Right ventricle myocardium superior (tissue), 1 donor: ENCODE results near the gene MATN1. TPM values are rescaled to one million over a fixed set of nuclear protein-coding genes. Genes with fewer than 3 reads are reported as not detected.

Source experiments
- ATAC-seq: fragments of 200-7000 bp; cut with Tn5 transposase; one replicate; pipeline ENCODE4 v1.9.1; 2020; ENCODE audit warnings: mild to moderate bottlenecking; ENCODE audit not compliant: poor library complexity
- DNase-seq: peaks from one replicate; pipeline ENCODE4 v3.0.0-alpha.2; 2020
- intact Hi-C: fragments of 100-400 bp; cut with DNase I; formaldehyde crosslinking; loops from one replicate; pipeline ENCODE4 v1.11.2; 2022
- total RNA-seq: library from RNA; stranded (reverse); fragmentation: NEBNext Ultra II Directional; extraction: Animal tissue kit (Norgen Biotek cat#: 25700); gene quantifications from one replicate; pipeline ENCODE4 v1.2.1, GENCODE V29; 2021
- donor health status: DM: no; HTN: yes; CAD: no; lungs with severe emphysema.

Gene MATN1
- total RNA-seq, 1 donor from 2014 or later = not detected

DNA sequence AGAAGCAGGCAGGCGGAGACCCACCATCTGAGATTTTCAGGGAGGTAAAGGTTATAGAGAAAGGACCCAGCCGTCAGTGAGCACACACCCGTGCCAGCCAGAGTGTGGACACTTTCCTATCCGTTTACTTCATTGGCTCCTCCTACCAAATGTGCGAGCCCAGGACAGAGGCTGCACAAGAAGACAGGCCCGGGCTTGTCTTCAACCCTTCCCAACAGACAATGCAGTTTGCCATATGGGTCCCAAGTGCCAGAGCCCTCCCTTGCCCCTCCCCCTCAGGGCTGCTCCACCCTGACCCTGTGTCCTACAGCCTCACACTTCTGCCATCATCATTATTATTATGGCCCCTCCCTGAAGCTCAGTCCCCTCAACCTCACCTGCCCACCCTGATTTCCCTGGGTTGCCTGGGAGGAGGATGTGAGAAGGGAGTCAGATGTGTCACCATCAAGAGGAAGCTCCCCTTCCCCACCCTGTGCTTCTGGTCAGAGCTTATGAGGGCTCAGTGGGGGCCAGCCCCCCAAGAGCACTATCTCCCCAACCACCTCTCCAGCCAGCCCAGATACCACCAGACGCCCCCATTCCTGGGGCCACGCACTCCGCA, 24.8 kb upstream of the MATN1 start:
- DNase-seq (no peak), ATAC-seq (no peak)
- intact Hi-C loops = no loop called here

DNA sequence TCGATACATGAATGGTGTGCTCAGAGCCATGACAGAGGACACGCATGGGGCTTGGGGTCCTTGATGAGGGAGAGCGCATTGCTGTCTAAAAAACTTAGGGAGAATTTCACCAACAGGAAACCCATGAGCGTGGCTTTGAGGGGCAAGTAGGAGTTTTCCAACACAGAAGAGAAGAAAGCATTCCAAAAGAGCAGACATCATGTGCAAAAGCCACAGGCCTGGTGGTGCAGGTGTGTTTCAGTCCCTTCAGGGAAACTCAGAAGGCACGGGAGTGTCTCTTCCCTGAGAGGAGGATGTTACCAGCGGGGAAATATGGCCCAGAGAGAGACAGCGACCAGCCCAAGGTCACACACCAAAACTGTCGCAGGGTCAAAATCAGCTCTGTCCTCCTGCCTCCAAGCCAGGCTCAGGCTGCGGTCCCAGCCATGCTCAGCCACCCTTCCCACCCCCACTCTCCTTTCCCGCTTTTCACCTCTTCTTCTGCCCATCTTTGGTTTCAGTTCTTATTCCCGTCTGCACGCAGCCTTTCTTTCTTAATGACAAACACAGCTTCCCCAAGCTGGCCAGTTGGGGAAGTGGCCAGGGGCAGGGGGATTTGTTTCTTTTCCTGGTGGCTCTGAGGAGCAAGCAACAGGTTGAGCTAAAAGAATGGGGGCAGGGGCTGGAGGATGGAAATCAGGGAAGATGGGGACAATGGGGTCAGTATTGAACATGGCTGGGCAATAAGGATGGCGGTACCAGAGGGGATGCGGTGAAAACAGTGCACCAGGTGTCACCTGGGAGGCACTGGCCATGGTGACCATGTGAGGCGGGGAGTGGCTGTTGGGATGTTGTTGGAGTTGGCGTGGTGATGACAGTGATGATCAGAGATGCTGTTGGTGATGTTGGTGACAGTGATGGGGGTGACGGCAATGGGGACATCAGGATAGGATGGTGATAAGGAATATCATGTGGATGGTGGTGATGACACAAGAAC, 23.9 kb upstream of the MATN1 start:
- no peak for DNase-seq
- no peak for ATAC-seq
- intact Hi-C loops = no loop called here

DNA sequence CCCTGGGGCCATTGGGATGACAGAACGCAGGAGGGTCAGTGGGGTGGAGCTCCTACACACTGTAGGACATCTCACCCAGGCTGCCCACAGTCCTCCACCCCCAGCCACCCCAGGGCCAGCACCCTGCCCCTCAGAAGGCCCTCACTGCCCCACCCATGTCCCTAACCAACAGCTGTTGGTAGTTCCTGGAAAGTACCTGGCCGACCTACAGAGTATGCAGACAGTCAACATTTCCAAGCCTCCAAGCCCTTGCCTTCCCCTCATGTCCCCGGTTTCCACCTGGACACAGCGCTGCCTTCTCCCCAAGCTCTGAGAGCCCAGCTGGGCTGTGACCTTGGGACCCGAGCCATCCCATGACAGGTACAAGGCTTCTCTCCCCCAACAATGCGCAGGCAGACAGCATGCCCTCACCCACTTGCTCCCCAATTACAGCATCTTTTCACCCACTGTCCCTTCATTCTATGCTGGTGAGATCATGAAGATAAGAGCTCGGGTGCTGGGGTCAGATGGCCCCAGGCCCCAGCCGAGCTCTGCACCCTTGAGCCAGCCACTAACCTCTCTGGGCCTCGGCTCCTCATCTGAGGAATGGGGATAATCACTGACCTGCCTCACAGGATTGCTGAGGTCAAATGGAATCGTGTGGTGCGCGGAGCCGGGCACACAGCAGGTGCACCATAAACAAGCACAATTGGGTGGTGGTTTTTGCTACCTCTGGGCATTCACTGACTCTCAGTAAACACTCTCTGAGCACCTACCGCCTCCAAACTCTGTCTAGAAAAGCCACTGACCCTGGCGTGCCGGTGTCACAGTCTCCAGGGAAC, 23.0 kb upstream of the MATN1 start:
- no peak for ATAC-seq
- intact Hi-C loops = no loop called here
- no peak for DNase-seq

DNA sequence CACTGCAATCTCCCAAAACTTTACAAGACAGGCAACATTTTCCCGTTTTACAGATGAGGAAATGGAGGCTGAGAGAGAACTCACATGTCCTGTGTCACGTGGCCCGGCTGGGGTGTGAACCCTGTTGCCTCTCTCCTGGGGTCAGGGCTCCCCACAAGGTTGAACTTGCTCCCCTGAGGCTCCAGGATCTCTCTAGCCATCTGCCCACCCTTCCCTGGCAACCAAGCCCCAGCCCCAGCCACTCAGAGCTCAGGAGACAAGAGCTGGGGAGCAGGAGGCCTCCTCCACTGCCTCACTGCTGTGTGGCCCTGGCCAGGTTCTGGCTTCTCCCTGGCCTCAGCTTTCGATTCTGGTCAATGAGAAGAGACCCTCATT, 22.4 kb upstream of the MATN1 start:
- ATAC-seq = no peak
- intact Hi-C loops = no loop called here
- DNase-seq = no peak

DNA sequence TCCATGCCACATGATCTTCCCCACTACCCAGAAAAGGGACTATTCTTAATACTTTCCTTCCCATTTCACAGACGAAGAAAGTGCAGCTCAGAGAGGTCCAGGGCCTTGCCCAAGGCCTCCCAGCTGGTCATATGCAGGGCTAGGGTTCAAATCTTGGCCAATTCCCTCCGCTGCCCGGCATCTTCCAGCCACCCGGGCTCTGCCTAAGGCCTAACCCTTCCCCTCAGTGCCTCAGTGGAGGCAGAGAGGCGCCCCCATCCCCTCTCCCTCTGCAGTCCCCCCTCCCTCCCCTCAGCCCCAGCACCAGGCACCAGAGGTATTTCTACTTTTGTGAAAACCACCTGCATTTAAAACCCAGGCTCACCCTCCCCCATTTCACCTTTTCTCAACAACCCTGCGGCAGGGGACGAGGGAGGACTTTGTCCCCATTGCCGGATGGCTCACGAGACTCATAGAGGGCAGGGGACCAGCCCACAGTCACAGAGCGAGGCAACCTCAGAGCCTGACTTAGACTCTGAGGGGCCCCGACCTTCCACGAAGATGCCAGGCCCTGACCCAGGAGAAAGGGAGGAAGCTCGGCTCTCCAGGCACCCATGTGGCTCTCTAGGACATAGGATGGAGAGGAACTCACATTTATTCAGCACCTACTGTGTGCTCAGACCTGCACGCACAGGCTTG, 21.9 kb upstream of the MATN1 start:
- DNase-seq (no peak), ATAC-seq (no peak)
- intact Hi-C loops = no loop called here

DNA sequence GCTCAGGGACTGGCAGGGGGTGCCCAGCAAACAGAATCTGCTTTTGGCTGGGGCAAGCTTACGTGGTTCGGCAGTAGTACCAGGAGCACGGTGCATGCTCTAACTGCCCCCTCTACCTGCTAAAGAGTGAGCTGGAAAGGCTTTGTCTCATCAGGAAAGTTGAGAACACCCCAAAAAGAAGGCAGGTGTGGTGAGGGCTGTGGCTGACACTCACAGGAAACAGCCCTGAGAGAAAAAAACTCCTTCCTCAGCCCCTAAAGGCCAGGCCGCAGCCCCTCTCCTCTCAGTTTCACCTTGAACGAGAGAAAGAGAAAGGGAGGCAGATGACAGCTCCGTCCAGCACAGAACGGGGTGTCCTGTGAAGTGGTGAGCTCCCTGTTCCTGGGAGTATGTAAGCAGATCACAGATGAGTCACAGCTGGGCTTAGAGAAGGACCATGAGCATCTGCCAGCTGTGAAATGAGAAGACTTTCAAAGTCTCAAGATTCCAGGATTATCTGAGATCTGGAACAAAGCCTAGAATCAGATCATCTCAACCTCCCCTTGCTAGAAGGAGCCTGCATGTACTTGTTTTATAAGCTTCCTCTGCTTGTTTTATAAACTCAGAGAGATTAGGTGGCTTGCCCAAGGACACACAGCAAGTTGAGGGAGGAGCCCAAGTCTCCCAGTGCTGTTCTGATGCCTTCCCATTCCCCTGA, 20.8 kb upstream of the MATN1 start:
- intact Hi-C loops = no loop called here
- DNase-seq (no peak), ATAC-seq (no peak)

DNA sequence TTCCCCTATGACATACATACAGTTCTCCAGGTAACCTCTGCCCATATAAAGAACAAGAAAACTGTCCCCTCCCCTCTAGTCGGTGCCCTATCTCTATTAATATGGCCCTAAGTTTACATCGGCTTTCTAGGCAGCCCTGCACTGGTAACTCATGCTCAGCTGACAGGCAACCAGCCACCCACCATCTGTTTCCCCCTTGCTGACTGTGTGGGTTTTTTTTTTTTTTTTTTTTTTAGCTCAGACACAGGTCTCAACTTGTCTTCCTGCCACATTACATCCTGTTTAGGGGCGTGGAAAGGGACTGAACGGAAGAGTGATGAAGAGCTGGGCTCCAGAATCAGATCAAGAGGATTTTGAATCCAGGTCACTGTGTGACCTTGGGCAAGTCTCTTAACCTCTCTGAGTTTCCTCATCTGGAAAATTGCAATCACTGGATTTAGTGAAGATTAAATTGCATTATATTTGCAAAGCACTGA, 20.2 kb upstream of the MATN1 start:
- ATAC-seq (peak; percentile 38), DNase-seq (no peak)
- intact Hi-C loops = no loop called here

DNA sequence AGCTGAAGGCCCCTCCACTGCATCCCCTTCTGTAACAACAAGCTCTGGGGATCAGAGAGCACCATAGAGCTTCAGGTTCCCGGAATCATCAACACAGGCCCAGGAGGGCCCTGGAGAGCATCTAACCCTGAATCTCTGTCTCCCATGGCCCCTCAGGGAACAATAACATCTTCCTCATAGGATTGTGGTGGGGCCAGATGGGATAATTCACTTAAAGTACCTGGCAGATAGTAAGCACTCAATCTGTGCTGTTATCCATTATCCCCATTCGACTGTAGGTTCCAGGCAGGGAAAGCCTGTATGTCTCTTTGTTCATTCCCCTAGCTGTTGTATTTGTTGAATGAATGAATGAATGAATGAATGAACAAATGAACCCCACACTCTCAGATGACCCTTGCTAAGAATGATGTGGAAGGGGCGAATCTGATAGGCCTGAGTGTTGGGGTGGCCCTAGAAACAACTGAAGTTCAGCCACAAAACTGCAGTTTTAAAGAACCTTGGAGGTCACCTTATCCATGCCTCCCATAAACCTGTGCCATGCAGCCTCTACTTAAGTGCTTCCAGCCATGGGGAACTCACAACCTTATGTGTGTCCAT, 19.7 kb upstream of the MATN1 start:
- DNase-seq = no peak
- no peak for ATAC-seq
- intact Hi-C loops = no loop called here

DNA sequence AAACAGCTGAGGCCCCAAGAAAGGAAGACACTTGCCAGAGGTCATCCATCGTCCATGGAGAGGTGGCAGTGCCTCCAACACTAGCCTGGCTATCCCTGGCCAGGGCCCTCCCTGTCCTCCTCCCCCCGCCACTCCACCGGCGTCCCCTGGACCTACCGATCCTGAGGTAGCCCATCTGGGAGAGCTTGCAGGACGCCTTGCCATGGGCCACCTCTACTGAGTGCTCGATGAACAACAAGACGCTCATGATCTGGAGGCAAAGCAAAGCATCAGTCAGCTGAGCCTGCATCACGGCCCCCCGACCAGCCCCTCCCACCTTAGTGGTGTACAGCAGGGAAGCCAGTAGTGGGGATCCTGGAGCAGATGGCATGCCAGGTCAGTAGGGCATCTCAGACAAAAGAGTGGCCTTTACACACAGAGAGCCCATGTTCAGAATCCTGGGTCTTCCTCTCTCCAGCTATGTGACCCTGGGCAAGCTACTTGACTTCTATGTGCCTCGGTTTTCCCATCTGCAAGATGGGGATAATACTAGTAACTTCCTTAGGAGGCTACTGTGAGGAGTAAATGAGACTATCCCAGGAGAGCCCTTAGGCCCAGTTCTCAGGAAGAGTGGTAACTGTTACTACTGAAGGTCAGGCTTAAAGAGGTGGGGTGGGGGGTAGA, 19.0 kb upstream of the MATN1 start:
- intact Hi-C loops = no loop called here
- ATAC-seq = no peak
- DNase-seq = no peak

DNA sequence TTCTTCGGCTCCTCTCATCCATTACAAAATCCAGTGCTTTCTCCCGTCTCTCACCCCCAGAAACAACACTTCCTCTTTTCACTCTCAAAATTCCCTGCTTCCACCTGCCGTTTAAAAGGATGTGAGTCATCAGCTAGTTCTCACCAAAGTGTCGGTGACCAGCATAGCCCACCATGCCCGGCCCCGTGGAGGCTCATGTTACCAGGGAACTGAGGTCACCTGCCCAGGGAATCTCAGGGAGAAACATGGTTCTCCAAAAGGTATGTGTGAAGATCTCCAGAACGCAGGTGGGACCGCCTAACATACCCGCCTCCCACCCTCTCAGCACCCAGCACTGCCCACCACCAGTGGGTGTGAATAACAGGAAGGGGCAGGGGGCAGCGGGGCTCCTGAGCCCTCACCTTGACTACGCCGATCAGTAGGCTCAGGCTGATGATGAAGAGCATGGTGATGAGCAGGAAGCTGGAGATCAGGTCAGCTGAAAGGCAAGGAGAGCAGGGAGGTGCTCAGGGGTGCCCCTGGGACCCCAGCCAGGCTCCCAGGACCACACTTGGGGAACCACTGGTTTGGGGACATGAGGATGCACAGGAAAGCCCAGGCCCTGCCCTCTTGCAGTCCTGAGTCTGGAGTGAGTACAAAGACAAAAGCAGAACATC, 18.0 kb upstream of the MATN1 start:
- DNase-seq (no peak), ATAC-seq (no peak)
- intact Hi-C loops = no loop called here

DNA sequence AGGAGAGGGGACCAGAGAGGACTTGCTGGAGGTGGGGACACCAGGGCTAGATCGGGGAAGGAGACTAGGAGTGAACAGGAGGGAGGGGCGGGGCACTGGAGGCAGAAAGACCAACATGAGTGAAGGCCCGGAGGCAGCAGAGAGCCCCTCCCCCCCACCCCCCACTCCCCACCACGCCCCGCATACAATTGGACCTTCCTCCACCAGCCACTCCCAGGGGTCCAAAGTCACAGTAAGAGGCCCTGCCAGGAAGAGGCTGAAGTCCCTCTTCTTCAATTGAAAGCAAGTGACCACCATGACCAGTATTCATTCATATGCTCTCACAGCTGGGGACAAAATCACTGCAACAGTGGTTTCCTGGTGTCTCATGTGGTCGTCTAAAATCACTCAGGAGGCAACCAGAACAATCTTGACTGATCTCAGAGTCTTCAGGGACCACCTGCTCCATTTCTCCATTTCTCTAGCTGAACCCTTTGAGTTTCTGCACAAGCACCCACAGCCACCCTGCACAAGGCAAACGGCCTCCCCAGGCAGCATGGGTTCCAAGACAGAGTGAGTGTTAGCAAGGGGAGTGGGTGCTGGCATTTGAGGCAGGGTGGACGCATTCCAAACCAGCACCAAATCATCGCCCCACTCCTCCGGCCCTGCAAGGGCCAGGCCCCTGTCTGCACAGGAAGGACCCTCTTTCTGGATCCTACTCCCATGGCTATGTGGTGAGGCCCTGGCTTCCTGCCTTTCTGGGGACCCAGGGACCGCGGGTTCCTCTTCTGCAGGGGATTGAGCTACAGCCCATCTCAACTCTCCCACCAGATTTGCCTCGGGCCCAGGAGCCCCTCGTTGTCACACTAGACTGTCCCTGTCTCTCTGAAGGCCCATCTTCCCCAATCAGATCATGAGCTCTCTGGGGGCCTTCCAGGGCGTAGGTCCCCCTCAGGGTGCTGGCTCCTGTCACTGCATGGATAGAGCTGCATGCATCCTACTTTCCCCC, 17.2 kb upstream of the MATN1 start:
- DNase-seq (no peak), ATAC-seq (no peak)
- intact Hi-C loops = no loop called here

DNA sequence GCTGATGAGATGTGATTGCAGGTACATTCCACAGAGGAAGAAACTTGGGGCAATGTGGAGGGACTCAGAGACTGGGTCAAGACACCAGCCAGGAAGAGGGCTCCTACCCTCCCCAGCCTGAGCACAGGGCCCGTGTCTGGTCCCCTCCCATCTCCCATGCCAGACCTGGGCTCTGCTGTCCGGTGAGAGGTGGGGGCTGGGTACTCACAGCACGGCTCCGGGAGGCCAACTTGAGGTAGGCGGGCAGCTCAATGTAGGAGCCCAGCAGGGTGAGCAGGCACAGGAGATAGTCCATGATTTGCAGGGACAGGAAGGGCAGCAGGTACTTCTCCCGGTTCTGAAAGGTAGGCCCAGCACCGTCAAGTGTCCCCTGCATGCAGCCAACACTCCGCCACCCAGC, 16.2 kb upstream of the MATN1 start:
- ATAC-seq (no peak), DNase-seq (no peak)
- intact Hi-C loops = no loop called here

DNA sequence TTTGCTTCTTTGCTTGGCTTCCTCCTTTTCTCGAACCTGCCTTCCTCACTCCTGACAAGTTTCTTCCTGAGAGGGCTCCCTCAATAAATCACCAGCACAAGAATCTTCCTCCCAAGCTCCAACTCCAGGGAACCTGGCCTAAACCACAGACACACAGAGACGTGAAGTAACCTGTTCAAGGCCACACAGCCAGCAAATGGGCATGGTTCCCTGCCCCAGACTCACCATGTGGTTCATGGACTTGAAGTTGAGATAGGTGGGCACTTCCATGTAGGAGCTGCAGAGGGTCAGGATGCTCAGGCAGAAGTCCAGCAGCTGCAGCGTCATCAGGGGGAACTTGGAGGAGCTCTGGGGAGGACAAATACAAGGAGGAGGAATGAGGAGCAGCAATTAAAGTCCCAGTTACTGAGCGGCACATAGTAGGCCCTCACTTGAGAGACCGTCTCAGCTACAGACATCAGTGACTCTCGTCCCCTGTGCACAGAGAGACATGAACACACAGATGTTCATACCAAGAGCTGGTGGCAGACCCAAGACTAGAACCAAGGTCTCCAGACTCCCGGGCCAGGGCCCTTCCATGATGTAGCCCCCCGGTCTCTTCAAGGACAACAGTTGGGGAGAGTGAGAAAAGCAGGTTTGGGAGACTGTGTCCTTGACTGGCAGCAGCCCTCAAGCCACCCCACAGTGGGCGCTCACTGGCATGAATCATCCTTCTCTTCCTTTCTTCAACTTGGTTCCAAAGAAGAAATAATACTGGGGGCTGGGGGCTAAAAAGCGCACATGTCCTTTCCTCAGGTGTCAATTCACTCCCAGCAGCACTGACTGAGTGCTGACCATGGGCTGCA, 15.6 kb upstream of the MATN1 start:
- DNase-seq = no peak
- intact Hi-C loops = no loop called here
- ATAC-seq = no peak

DNA sequence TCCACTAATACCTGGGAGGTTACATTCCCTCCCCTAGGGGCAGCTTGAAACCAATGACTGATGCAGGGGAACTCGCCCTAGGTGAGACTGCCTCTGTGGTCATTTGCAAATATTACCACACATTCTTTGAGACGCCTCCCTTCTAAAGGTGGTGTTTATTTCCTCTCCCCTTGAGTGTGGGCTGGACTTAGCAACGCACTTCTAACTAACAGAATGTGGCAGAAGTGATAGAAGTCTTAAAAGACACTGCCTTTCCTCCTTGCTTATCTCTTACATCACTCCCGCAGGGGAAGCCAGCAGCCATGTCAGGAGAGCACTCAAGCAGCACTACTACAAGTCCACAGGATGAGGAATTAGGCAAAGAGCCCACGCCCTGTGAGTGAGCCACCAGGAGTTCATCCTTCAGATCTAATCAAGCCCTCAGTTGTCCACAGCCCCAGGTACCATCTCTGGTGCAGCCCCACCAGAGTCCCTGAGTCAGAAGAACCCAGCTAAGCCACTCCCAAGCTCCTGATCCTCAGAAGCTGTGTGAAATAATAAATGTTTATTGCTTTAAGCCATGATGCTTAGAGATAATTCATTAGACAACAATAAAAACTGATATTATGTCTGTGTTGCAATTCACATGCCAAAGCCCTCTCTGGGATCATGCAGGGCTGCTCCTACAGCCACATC, 14.8 kb upstream of the MATN1 start:
- no peak for DNase-seq
- intact Hi-C loops = no loop called here
- no peak for ATAC-seq
